ENCODE measurements around the gene NIT1. TPM values are rescaled to one million over a fixed set of nuclear protein-coding genes. Genes with fewer than 3 reads are reported as not detected.
A peak's percentile ranks its signal among the peaks of the same experiment; 100 is the strongest.

NIT1 gene
- total and polyA plus RNA-seq, 8 donors: 38.7 to 44.6 (median 41.2) TPM

DNA sequence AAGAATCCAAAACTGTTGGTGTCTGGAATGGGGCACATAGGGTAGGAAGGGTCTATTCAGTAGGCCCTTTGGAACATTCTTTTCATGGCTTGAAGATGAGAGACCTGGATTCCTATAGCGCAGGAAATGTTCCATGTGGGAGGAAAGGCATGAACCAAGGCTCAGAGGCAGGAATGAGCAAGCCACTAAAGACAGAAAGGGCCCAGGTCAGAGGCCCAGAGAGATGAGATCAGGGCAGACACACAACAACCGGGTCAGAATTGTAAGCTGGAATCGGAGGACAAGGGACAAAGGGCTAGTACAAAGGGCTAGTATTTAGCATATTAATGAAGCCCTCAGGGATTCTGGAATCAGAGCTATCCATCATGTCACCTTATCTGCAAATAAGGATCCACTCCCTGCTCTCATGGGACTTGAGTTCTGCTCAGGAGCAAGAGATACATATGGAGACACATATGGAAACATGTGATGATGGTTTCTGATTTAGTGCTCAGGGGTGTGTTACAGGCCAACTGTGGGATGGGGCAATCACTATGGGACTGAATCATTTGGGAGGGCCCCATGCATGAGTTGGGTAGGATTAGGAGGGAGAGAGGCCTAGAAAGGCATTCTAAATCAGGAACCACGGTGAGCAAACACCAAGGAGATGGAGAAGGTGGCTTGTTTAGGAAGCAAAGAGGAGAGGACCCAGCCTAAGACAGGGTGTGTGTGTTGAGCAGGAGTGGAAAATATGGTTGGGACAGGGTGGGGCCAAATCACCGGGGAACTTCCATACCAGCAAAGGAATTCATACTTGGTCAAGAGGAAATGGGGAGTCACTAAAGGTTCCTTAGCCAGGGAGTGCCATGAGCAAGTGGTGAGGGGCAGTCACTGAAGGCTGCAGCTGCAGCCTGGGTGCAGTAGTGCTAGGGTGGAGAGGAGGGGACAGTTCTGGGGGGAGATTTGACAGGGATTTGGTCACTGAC is 37.2 kb upstream of the NIT1 start:
- H3K4me3 ChIP-seq: no peak overlapping the region
- peaks cover 0 to 8% of the 10 kb centered on the region in 2 donors for H3K27me3 ChIP-seq
- TF ChIP-seq, protein P1, sequence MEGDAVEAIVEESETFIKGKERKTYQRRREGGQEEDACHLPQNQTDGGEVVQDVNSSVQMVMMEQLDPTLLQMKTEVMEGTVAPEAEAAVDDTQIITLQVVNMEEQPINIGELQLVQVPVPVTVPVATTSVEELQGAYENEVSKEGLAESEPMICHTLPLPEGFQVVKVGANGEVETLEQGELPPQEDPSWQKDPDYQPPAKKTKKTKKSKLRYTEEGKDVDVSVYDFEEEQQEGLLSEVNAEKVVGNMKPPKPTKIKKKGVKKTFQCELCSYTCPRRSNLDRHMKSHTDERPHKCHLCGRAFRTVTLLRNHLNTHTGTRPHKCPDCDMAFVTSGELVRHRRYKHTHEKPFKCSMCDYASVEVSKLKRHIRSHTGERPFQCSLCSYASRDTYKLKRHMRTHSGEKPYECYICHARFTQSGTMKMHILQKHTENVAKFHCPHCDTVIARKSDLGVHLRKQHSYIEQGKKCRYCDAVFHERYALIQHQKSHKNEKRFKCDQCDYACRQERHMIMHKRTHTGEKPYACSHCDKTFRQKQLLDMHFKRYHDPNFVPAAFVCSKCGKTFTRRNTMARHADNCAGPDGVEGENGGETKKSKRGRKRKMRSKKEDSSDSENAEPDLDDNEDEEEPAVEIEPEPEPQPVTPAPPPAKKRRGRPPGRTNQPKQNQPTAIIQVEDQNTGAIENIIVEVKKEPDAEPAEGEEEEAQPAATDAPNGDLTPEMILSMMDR (IDR thresholded peaks at IDR 0.05): no peak
- no peak overlapping the region for H3K27ac ChIP-seq
- ATAC-seq (peak; percentile 1), DNase-seq (no peak)
- no peaks in the 10 kb centered on the region for H3K9me3 ChIP-seq
- H3K4me1 ChIP-seq: peaks cover 5 to 33% of the 10 kb centered on the region in 2 donors
- H3K36me3 ChIP-seq: no peaks in the 10 kb centered on the region
- intact Hi-C loops (cut with DNase I): no loop called here

DNA sequence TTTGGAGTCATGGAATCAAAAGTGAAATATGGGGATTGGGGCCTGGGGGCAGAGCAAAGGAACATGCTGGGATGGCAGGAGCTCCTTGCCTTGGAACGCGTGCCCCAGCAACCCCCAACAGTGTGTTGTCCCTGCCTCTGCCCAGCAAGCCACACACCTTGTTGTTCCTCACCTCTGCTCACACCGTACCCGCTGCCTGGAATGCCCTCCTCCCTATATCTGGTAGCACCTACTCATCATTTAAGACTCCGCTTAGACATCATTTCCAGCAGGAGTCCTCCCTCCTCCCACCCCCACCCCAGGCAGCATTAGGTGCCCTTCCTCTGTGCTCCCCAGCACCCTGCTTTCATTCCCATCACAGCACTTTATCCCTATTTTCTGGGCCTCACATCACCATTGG is 36.4 kb upstream of the NIT1 start:
- H3K36me3 ChIP-seq: no peaks in the 10 kb centered on the region
- H3K9me3 ChIP-seq: no peaks in the 10 kb centered on the region
- intact Hi-C loops (cut with DNase I): no loop called here
- no peak overlapping the region for H3K27ac ChIP-seq
- no peak overlapping the region for H3K4me3 ChIP-seq
- TF ChIP-seq, protein P1 (IDR thresholded peaks at IDR 0.05): no peak
- ATAC-seq: no peak
- peaks cover 0 to 8% of the 10 kb centered on the region in 2 donors for H3K27me3 ChIP-seq
- DNase-seq: no peak
- H3K4me1 ChIP-seq: peaks cover 5 to 33% of the 10 kb centered on the region in 2 donors

DNA sequence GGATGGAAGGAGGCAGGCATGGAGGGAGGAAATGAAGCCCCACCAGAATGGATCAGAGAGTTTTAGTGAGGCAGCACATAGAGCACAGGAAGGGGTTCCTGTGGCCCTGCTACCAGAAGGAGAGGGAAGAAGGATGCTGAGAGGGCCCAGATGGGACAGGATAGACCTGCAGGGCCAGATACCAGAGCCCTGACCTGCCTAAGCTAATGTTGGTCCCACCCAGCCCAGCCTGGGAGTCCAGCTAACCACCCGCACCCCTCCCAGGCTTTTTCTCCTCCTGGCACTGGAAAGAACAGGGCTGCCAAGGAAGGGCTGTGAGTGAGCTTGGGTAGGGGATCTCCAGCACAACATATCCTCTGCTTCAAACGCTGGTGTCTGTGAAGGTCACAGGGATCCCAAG is 35.4 kb upstream of the NIT1 start:
- peak overlapping the region in 1 of 2 donors; percentile 65 for H3K27ac ChIP-seq
- H3K36me3 ChIP-seq: no peaks in the 10 kb centered on the region
- H3K4me1 ChIP-seq: peaks cover 5 to 33% of the 10 kb centered on the region in 2 donors
- peaks cover 0 to 8% of the 10 kb centered on the region in 2 donors for H3K27me3 ChIP-seq
- DNase-seq (no peak), ATAC-seq (no peak)
- H3K4me3 ChIP-seq: no peak overlapping the region
- TF ChIP-seq, protein P1 (IDR thresholded peaks at IDR 0.05): no peak
- intact Hi-C loops (cut with DNase I): no loop called here
- no peaks in the 10 kb centered on the region for H3K9me3 ChIP-seq

DNA sequence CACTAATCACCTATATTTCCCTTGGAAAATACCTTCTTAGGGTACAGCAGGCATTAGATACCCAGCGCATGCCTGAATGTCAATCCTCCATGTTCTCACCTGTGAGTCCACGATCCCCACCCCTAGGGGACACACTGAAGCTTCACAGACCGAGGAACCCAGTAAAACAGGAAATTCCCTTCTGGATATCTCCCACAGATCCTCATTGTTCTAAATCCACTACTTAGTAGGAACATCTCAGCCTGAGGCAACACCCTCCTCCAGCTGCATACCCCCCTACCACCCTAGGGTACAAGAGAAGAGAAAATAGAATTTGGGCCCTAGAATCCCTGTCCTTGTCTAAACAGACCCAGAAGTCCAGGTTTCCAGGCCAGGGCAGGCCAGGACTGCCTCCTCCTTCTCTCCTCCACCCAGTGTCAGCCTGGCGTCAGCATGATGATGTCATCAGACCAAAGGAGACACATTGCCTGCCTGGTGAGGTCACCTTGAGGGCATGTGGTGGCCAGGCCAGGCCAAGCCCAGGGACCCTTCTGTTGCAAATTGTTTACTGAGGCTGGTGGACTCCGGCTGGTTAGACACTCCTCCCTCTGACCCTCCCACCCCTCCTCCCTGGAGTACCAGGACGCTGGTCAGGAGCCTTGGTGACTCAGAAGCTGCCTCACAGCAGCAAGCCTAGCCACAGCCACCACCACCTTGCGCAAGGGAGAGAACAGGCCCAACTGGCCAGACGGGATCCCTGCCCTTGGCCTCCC is 34.7 kb upstream of the NIT1 start:
- H3K4me1 ChIP-seq: peaks cover 5 to 33% of the 10 kb centered on the region in 2 donors
- no peaks in the 10 kb centered on the region for H3K36me3 ChIP-seq
- intact Hi-C loops (cut with DNase I): no loop called here
- DNase-seq (peak in 3 of 4 donors; percentile 85 to 96 (median 95)), ATAC-seq (peak; percentile 95)
- no peaks in the 10 kb centered on the region for H3K9me3 ChIP-seq
- peaks cover 0 to 8% of the 10 kb centered on the region in 2 donors for H3K27me3 ChIP-seq
- TF ChIP-seq, protein P1 (IDR thresholded peaks at IDR 0.05): no peak
- H3K27ac ChIP-seq: peak overlapping the region; percentile 65 to 68
- no peak overlapping the region for H3K4me3 ChIP-seq
